B cell (primary cell): ENCODE data around the gene G6PC3.

Source experiments
- EZH2 ChIP-seq: IDR thresholded peaks from 2 replicates; pipeline ENCODE4 v1.6.1; 2012; ENCODE audit warnings: borderline replicate concordance, low read depth, mild to moderate bottlenecking, moderate library complexity, low read length; ENCODE audit not compliant: insufficient read depth, poor library complexity, severe bottlenecking
- TF ChIP-seq, protein P1 (sequence below): fragments of 200-600 bp; IDR thresholded peaks from one replicate; pipeline ENCODE4 v1.8.0; 2022; ENCODE audit warnings: antibody characterized with exemption, mild to moderate bottlenecking

DNA sequence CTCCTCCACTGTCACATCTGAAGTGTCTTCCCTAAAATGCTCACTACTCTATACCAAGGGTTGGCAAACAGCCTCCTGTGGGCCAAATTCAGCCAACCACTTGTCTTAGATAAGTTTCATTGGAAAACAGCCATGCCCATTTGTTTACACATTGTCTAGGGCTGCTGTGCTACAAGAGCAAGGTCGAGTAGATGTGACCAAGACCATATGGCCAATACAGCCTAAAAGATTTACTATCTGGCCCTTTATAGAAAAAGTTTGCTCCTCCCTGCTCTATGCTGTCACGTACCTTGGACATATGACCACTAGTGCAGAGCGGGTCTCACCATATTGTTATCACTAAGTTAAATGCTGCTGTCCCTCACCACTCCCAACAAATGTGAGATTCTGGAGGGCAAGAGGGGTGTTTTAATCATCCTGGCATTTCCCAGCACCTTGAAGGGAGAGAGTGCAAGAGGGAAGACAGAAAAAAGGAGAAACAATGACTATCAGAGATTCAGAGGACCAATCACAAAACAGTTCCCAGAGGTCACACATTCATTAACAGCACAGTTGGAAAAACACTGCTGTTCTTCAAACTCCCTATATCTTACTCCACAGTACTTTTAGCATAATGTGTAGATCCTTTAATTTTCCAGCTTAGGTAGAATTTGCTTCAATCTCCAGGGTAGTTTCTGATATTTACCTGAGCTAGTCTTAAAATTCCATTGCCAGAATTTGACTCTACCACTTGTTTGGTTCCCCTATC is 17.2 kb upstream of the G6PC3 start:
- TF ChIP-seq, protein P1, sequence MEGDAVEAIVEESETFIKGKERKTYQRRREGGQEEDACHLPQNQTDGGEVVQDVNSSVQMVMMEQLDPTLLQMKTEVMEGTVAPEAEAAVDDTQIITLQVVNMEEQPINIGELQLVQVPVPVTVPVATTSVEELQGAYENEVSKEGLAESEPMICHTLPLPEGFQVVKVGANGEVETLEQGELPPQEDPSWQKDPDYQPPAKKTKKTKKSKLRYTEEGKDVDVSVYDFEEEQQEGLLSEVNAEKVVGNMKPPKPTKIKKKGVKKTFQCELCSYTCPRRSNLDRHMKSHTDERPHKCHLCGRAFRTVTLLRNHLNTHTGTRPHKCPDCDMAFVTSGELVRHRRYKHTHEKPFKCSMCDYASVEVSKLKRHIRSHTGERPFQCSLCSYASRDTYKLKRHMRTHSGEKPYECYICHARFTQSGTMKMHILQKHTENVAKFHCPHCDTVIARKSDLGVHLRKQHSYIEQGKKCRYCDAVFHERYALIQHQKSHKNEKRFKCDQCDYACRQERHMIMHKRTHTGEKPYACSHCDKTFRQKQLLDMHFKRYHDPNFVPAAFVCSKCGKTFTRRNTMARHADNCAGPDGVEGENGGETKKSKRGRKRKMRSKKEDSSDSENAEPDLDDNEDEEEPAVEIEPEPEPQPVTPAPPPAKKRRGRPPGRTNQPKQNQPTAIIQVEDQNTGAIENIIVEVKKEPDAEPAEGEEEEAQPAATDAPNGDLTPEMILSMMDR = no peak
- no peak for TF ChIP-seq EZH2
